Erythroblast (primary cell): Measurements from ENCODE around the gene KRTAP5-4.

ENCODE experiments used
- DNase-seq, 2 experiments: peaks; one replicate each; lab custom pipeline; 2025; lab: John Stamatoyannopoulos, UW
- GATA1 ChIP-seq: IDR thresholded peaks from 2 replicates; pipeline ENCODE4 v1.6.1; 2011; ENCODE audit warnings: low read depth, mild to moderate bottlenecking, control low read depth, low read length, moderate library complexity
- POLR2A ChIP-seq: IDR thresholded peaks from 2 replicates; pipeline ENCODE4 v1.6.1; 2011; ENCODE audit warnings: mild to moderate bottlenecking, low read length

Gene KRTAP5-4

DNA sequence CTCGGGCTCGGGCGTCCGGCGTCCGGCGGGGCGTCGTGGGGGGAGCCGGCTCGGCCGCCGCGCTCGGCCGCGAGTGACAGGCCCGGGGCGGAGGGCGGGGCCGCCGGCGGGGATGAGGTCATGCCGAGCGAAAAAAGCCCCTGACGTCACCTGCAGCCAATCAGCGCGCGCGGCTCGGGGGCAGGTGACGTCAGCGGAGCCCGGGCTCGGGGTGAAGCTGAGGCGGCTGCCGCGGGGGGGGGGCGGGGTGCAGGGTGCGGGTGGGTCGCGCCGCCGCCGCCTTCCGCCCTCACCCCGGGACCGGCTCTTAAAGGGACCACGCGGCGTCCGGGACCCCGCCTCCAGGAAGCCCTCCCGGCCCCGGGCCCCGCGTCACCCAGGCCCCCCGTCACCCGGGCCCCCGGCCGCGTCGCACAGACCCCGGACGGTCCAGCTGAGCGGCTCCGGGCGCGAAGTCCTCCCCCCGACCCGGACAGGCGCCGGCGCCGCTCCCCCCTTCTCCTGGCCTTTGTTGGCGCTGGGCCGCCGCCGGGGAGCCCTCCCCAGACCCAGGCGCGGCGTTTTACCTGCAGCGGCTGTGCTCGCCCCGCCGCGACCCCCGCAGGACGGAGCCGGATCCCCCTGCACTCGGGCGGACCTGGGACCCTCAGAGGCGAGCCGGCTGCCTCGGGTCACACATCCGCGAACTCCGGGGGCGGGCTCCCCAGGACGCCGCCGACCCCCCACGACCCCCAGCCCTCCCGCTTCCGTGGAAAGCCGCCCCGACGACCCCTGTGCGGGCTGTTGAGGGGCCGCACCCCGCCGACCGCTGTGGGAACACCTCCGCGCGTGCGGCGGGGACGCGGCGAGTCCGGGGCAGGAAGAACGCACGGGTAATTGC, 49.5 kb downstream of the KRTAP5-4 start, which contains the start of gene DUSP8:
DUSP8 (minus strand) TSS at position 75 of the 880 bp plus-strand sequence. CDS start 6,445 bp downstream, outside the sequence.
- TF ChIP-seq POLR2A, result no peak
- no peak for TF ChIP-seq GATA1
- DNase-seq, result peak; percentile 85 to 96

DNA sequence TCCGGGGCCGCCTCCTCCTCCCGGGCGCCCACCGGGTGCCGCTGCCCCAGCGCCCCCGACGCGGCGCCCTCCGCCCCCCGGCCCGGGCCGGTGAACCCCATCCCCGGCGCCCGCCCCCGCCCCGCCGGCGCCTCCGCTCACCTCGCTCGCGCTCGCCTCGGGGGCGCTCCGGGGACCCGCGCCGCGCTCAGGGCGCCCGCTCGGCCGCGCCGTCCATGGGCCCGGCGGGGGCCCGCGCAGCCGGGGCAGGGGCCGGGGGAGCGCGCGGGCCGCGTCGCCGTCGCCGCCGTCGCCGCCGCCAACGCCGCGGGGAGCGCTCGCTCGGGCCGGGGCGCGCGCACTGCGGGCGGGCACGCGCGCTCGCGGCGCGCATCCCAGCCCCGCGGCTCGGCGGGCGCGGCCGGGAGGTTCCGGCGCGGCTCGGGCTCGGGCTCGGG, 50.2 kb downstream of the KRTAP5-4 start:
- TF ChIP-seq POLR2A, result no peak
- TF ChIP-seq GATA1, result no peak
- no peak for DNase-seq
